H9 (cell line): ENCODE results near the gene ZNF8. TPM values are rescaled to one million over a fixed set of nuclear protein-coding genes. Genes with fewer than 3 reads are reported as not detected.

Experiments
- DNase-seq: peaks from one replicate; pipeline ENCODE4 v3.0.0-alpha.2; 2017
- H2AFZ ChIP-seq: one replicate; pipeline ENCODE4 v1.6.1; 2013; ENCODE audit warnings: mild to moderate bottlenecking, low read length, control low read depth, moderate library complexity
- H2AK5ac ChIP-seq: 2 replicates; pipeline ENCODE4 v1.6.1; 2013; ENCODE audit warnings: low read length, control low read depth, mixed read lengths; ENCODE audit not compliant: insufficient read length
- H2BK120ac ChIP-seq: one replicate; pipeline ENCODE4 v1.6.1; 2013; ENCODE audit warnings: low read depth, mild to moderate bottlenecking, low read length, control low read depth, inconsistent platforms; ENCODE audit not compliant: poor library complexity, severe bottlenecking
- H2BK12ac ChIP-seq: 2 replicates; pipeline ENCODE4 v1.6.1; 2013; ENCODE audit warnings: low read length, control low read depth, mixed read lengths, low read depth; ENCODE audit not compliant: insufficient read length
- H2BK15ac ChIP-seq: 2 replicates; pipeline ENCODE4 v1.6.1; 2013; ENCODE audit warnings: low read depth, low read length, control low read depth
- H2BK20ac ChIP-seq: one replicate; pipeline ENCODE4 v1.6.1; 2013; ENCODE audit warnings: low read depth, mild to moderate bottlenecking, low read length, control low read depth, inconsistent platforms; ENCODE audit not compliant: poor library complexity, severe bottlenecking
- H2BK5ac ChIP-seq: 2 replicates; pipeline ENCODE4 v1.6.1; 2013; ENCODE audit warnings: low read length, control low read depth, mixed read lengths; ENCODE audit not compliant: insufficient read length
- H3K14ac ChIP-seq: 2 replicates; pipeline ENCODE4 v1.6.1; 2013; ENCODE audit warnings: low read length, control low read depth; ENCODE audit not compliant: insufficient read depth
- H3K18ac ChIP-seq: 2 replicates; pipeline ENCODE4 v1.6.1; 2013; ENCODE audit warnings: low read depth, mild to moderate bottlenecking, mixed read lengths, low read length, control low read depth; ENCODE audit not compliant: insufficient read length
- H3K23ac ChIP-seq: 2 replicates; pipeline ENCODE4 v1.6.1; 2013; ENCODE audit warnings: low read length, control low read depth, mixed read lengths, low read depth; ENCODE audit not compliant: insufficient read length
- H3K23me2 ChIP-seq: 2 replicates; pipeline ENCODE4 v1.6.1; 2013; ENCODE audit warnings: low read depth, mild to moderate bottlenecking, mixed read lengths, low read length, control low read depth; ENCODE audit not compliant: insufficient read length, poor library complexity, severe bottlenecking
- H3K27ac ChIP-seq: 2 replicates; pipeline ENCODE4 v1.5.1; 2013; ENCODE audit warnings: low read length, control low read depth, mixed read lengths, low read depth; ENCODE audit not compliant: insufficient read length
- H3K27me3 ChIP-seq: 2 replicates; pipeline ENCODE4 v1.6.1; 2013; ENCODE audit warnings: low read length, control low read depth, inconsistent platforms; ENCODE audit not compliant: insufficient read depth
- H3K4ac ChIP-seq: 2 replicates; pipeline ENCODE4 v1.6.1; 2013; ENCODE audit warnings: low read depth, mild to moderate bottlenecking, control low read depth, inconsistent platforms, low read length, moderate library complexity
- H3K4me1 ChIP-seq: 2 replicates; pipeline ENCODE4 v1.6.1; 2013; ENCODE audit warnings: low read length, control low read depth, inconsistent platforms; ENCODE audit not compliant: insufficient read depth
- H3K4me2 ChIP-seq: 2 replicates; pipeline ENCODE4 v1.6.1; 2013; ENCODE audit warnings: low read length, control low read depth, mixed read lengths; ENCODE audit not compliant: insufficient read length, insufficient read depth
- H3K56ac ChIP-seq: 2 replicates; pipeline ENCODE4 v1.6.1; 2013; ENCODE audit warnings: low read depth, mild to moderate bottlenecking, mixed read lengths, low read length, control low read depth; ENCODE audit not compliant: insufficient read length
- H3K79me1 ChIP-seq: 2 replicates; pipeline ENCODE4 v1.6.1; 2013; ENCODE audit warnings: low read depth, mild to moderate bottlenecking, moderate library complexity, low read length, control low read depth, inconsistent platforms; ENCODE audit not compliant: insufficient read depth, poor library complexity, severe bottlenecking
- H3K79me2 ChIP-seq: 2 replicates; pipeline ENCODE4 v1.6.1; 2013; ENCODE audit warnings: low read length, control low read depth, inconsistent platforms; ENCODE audit not compliant: insufficient read depth
- H3K9ac ChIP-seq: 2 replicates; pipeline ENCODE4 v1.6.1; 2013; ENCODE audit warnings: low read length, control low read depth, mixed read lengths; ENCODE audit not compliant: insufficient read length; ENCODE audit errors: extremely low read depth
- H3K9me3 ChIP-seq: one replicate; pipeline ENCODE4 v1.6.1; 2013; ENCODE audit warnings: low read depth, low read length, inconsistent platforms; ENCODE audit not compliant: control insufficient read depth
- H3T11ph ChIP-seq: one replicate; pipeline ENCODE4 v1.6.1; 2013; ENCODE audit warnings: mild to moderate bottlenecking, low read length, control low read depth, inconsistent platforms
- H4K20me1 ChIP-seq: one replicate; pipeline ENCODE4 v1.6.1; 2013; ENCODE audit not compliant: control insufficient read depth, insufficient read length, insufficient read depth
- H4K5ac ChIP-seq: 2 replicates; pipeline ENCODE4 v1.6.1; 2013; ENCODE audit warnings: low read depth, mild to moderate bottlenecking, mixed read lengths, low read length, control low read depth; ENCODE audit not compliant: insufficient read length
- H4K8ac ChIP-seq: replicated peaks from 2 replicates; pipeline ENCODE4 v1.6.1; 2013; ENCODE audit warnings: low read length, control low read depth, mixed read lengths, low read depth; ENCODE audit not compliant: insufficient read length
- H4K91ac ChIP-seq: 2 replicates; pipeline ENCODE4 v1.6.1; 2013; ENCODE audit warnings: low read depth, mild to moderate bottlenecking, moderate library complexity, mixed read lengths, low read length, control low read depth; ENCODE audit not compliant: insufficient read length
- H3K27ac Mint-ChIP-seq, 3 experiments: 2 replicates in 2 of 3; 3 replicates in 1 of 3; pipeline ENCODE4 v1.8.0; 2020 to 2021; ENCODE audit warnings: mixed read lengths in 3 of 3, mild to moderate bottlenecking in 1 of 3, moderate library complexity in 1 of 3
- H3K27me3 Mint-ChIP-seq: 2 replicates; pipeline ENCODE4 v1.8.0; 2021; ENCODE audit warnings: low read depth, mild to moderate bottlenecking, moderate library complexity, mixed read lengths
- H3K36me3 Mint-ChIP-seq, 3 experiments: 2 replicates in 2 of 3; 3 replicates in 1 of 3; pipeline ENCODE4 v1.8.0; 2020 to 2021; ENCODE audit warnings: low read depth in 3 of 3, mixed read lengths in 3 of 3; ENCODE audit not compliant: insufficient read depth in 1 of 3
- H3K4me1 Mint-ChIP-seq, 2 experiments: 2 replicates each; pipeline ENCODE4 v1.8.0; 2020; ENCODE audit warnings: mixed read lengths in 2 of 2
- H3K4me3 Mint-ChIP-seq, 2 experiments: 2 replicates in 1 of 2; 3 replicates in 1 of 2; pipeline ENCODE4 v1.8.0; 2020 to 2021; ENCODE audit warnings: mild to moderate bottlenecking in 2 of 2, mixed read lengths in 2 of 2, moderate library complexity in 1 of 2
- H3K9me3 Mint-ChIP-seq, 2 experiments: 2 replicates in 1 of 2; 3 replicates in 1 of 2; pipeline ENCODE4 v1.8.0; 2020; ENCODE audit warnings: mild to moderate bottlenecking in 2 of 2, mixed read lengths in 2 of 2, moderate library complexity in 1 of 2
- CTCF ChIP-seq: fragments of 200-600 bp; sonication (generic); conservative IDR thresholded peaks from 3 replicates; pipeline ENCODE4 v1.8.0; 2021; ENCODE audit warnings: antibody characterized with exemption, mild to moderate bottlenecking
- WGBS: extraction: QIAGEN DNeasy Blood & Tissue Kit; methylation state at CpG from one replicate; pipeline ENCODE4 v1.1.7; 2013; ENCODE audit warnings: missing lambda C conversion rate, low lambda C conversion rate, mixed read lengths; ENCODE audit not compliant: insufficient read length; ENCODE audit errors: extremely low coverage; 5-methylcytosine and 5-hydroxymethylcytosine counted together
- total RNA-seq: library from RNA; stranded (reverse); gene quantifications from 2 replicates; pipeline ENCODE4 v1.2.1, GENCODE V29; 2021

ZNF8 gene
- total RNA-seq, 1 experiment from 2014 or later = 17.3 TPM

GRCh38 chr19:58330458-58330857 lies 51.7 kb downstream of the ZNF8 start:
- Histone ChIP-seq H4K8ac (no peak overlapping the region), H3K23ac (no peak overlapping the region), H3K27ac (no peak overlapping the region), H2BK20ac (no peak overlapping the region), H3K4ac (no peak overlapping the region), H3K18ac (no peak overlapping the region), H3K14ac (no peak overlapping the region), H2BK15ac (no peak overlapping the region), H3K23me2 (peaks cover 10% of the 10 kb centered on the region), H3T11ph (no peak overlapping the region), H3K4me2 (no peak overlapping the region), H3K9me3 (no peaks in the 10 kb centered on the region), H4K91ac (no peak overlapping the region), H4K5ac (no peak overlapping the region), H3K56ac (no peak overlapping the region), H2BK12ac (no peak overlapping the region), H4K20me1 (peaks cover 5% of the 10 kb centered on the region), H3K79me2 (no peaks in the 10 kb centered on the region), H2BK120ac (no peak overlapping the region), H2AFZ (no peak overlapping the region), H2BK5ac (no peak overlapping the region), H3K4me1 (no peaks in the 10 kb centered on the region), H3K27me3 (no peaks in the 10 kb centered on the region), H2AK5ac (no peak overlapping the region), H3K9ac (no peak overlapping the region), H3K79me1 (no peaks in the 10 kb centered on the region)
- Mint-ChIP-seq H3K27me3 (no peaks in the 10 kb centered on the region), H3K9me3 (no peaks in the 10 kb centered on the region), H3K4me1 (peaks cover 4 to 5% of the 10 kb centered on the region in 2 experiments; a peak in 3 of 4 replicates), H3K27ac (no peak overlapping the region), H3K4me3 (no peak overlapping the region), H3K36me3 (peaks cover 0 to 2% (median 2%) of the 10 kb centered on the region in 3 experiments; a peak in 4 of 7 replicates)
- no peak for DNase-seq
- WGBS = no CpG with 5 or more reads among the region's 4 CpGs
- TF ChIP-seq CTCF = no peak
